H1 (cell line): ENCODE results near the gene DNAJB1.

Source experiments
- CHD7 ChIP-seq: fragments of 300-600 bp; sonication (generic); IDR thresholded peaks from 2 replicates; pipeline ENCODE4 v1.7.1; 2012; ENCODE audit warnings: low read length, moderate library complexity, mild to moderate bottlenecking, inconsistent platforms; ENCODE audit not compliant: insufficient replicate concordance
- CTCF ChIP-seq, 3 experiments: IDR thresholded peaks; 1 replicate in 2 of 3; 2 replicates in 1 of 3; pipeline versions ENCODE4 v1.5.1 to v1.6.1; 2011; ENCODE audit warnings: low read length in 3 of 3, mild to moderate bottlenecking in 3 of 3, inconsistent platforms in 2 of 3, low read depth in 1 of 3, moderate library complexity in 1 of 3; ENCODE audit not compliant: insufficient read depth in 1 of 3; ENCODE audit errors: control extremely low read depth in 1 of 3
- EP300 ChIP-seq, 2 experiments: IDR thresholded peaks; 1 replicate in 1 of 2; 2 replicates in 1 of 2; pipeline ENCODE4 v1.6.1; 2011 to 2012; ENCODE audit warnings: low read depth in 2 of 2, low read length in 2 of 2, mild to moderate bottlenecking in 2 of 2, borderline replicate concordance in 1 of 2, inconsistent platforms in 1 of 2, moderate library complexity in 1 of 2
- EZH2 ChIP-seq: fragments of 200-600 bp; sonication (generic); IDR thresholded peaks from 2 replicates; pipeline ENCODE4 v1.7.1; 2012; ENCODE audit warnings: low read depth, mild to moderate bottlenecking, moderate library complexity, low read length, inconsistent platforms; ENCODE audit not compliant: severe bottlenecking
- PHF8 ChIP-seq: fragments of 200-600 bp; sonication (generic); conservative IDR thresholded peaks from 2 replicates; pipeline ENCODE4 v1.7.1; 2012; ENCODE audit warnings: low read depth, mild to moderate bottlenecking, inconsistent platforms, low read length, moderate library complexity
- POLR2A ChIP-seq, 2 experiments: IDR thresholded peaks; 1 replicate in 1 of 2; 2 replicates in 1 of 2; pipeline ENCODE4 v1.6.1; 2011; ENCODE audit warnings: low read depth in 2 of 2, low read length in 2 of 2, mild to moderate bottlenecking in 2 of 2; ENCODE audit errors: control extremely low read depth in 1 of 2
- TAF1 ChIP-seq: IDR thresholded peaks from 2 replicates; pipeline ENCODE4 v1.6.1; 2011; ENCODE audit warnings: mild to moderate bottlenecking, low read depth, low read length
- TEAD4 ChIP-seq: IDR thresholded peaks from 2 replicates; pipeline ENCODE4 v1.6.1; 2012; ENCODE audit warnings: low read depth, low read length, inconsistent platforms, mixed read lengths

GRCh38 chr19:14476673-14477401, 41.4 kb downstream of the DNAJB1 start:
- no peak for TF ChIP-seq CTCF (IDR thresholded peaks at IDR 0.05; ENCODE audit: control extremely low read depth in 1 of 3, insufficient read depth in 1 of 3, low read depth in 1 of 3, low read length in 3 of 3)
- TF ChIP-seq EP300 (IDR thresholded peaks at IDR 0.05; ENCODE audit: borderline replicate concordance in 1 of 2, low read depth in 2 of 2, low read length in 2 of 2) = no peak
- TF ChIP-seq TEAD4 = no peak
- TF ChIP-seq POLR2A (IDR thresholded peaks at IDR 0.05; ENCODE audit: control extremely low read depth in 1 of 2, low read depth in 2 of 2, low read length in 2 of 2) = no peak
- no peak for TF ChIP-seq EZH2
- TF ChIP-seq PHF8 = no peak
- TF ChIP-seq CHD7 = no peak
- TF ChIP-seq TAF1 = no peak
